Right renal pelvis (tissue), 4 donors: ENCODE results near the gene MAML3. TPM values are rescaled to one million over a fixed set of nuclear protein-coding genes. Genes with fewer than 3 reads are reported as not detected.

Experiments used
- DNase-seq, 4 donors: peaks; one replicate each; pipeline ENCODE4 v3.0.0-alpha.2; 2013; ENCODE audit warnings: low read depth in 4 of 4, low spot score in 3 of 4, missing footprints in 1 of 4
- polyA plus RNA-seq, 4 donors: library from polyadenylated mRNA; unstranded; fragments of 120-200 nt; gene quantifications; one replicate each; pipeline ENCODE4 v1.2.1, GENCODE V29; 2013; ENCODE audit not compliant: insufficient read length in 4 of 4

MAML3 gene
- polyA plus RNA-seq, 4 donors, result 17.4 to 19.8 (median 17.9) TPM

GRCh38 chr4:139886798-139887197 lies 267.2 kb downstream of the MAML3 start:
- no peak for DNase-seq

GRCh38 chr4:139884438-139884837 lies 269.5 kb downstream of the MAML3 start:
- no peak for DNase-seq

GRCh38 chr4:139880841-139881240 lies 273.1 kb downstream of the MAML3 start:
- no peak for DNase-seq

GRCh38 chr4:139878050-139878449 lies 275.9 kb downstream of the MAML3 start:
- no peak for DNase-seq

- no peak for DNase-seq
These were observed 277.5 kb downstream of the MAML3 start for GRCh38 chr4:139876337-139876941.

GRCh38 chr4:139875411-139875825 lies 278.6 kb downstream of the MAML3 start:
- DNase-seq, result no peak

- DNase-seq, result no peak
These were observed 280.7 kb downstream of the MAML3 start for GRCh38 chr4:139873111-139873860.

GRCh38 chr4:139872274-139872673 lies 281.7 kb downstream of the MAML3 start:
- DNase-seq, result no peak

- DNase-seq, result no peak
These were observed 284.2 kb downstream of the MAML3 start for GRCh38 chr4:139869810-139870209.

- DNase-seq, result no peak
These were observed 287.6 kb downstream of the MAML3 start for GRCh38 chr4:139866276-139866962.

GRCh38 chr4:139865537-139865936 lies 288.4 kb downstream of the MAML3 start:
- no peak for DNase-seq

- DNase-seq, result no peak
These were observed 290.5 kb downstream of the MAML3 start for GRCh38 chr4:139863531-139863930.

- DNase-seq, result no peak
These were observed 292.5 kb downstream of the MAML3 start for GRCh38 chr4:139861471-139861870.

GRCh38 chr4:139860435-139861024 lies 293.5 kb downstream of the MAML3 start:
- no peak for DNase-seq

- DNase-seq, result no peak
These were observed 294.1 kb downstream of the MAML3 start for GRCh38 chr4:139859876-139860275.

GRCh38 chr4:139858436-139859205 lies 295.4 kb downstream of the MAML3 start:
- no peak for DNase-seq

- no peak for DNase-seq
These were observed 296.0 kb downstream of the MAML3 start for GRCh38 chr4:139857977-139858376.

- no peak for DNase-seq
These were observed 297.0 kb downstream of the MAML3 start for GRCh38 chr4:139857021-139857420.

GRCh38 chr4:139854668-139855403 lies 299.1 kb downstream of the MAML3 start:
- DNase-seq, result no peak

- no peak for DNase-seq
These were observed 300.7 kb downstream of the MAML3 start for GRCh38 chr4:139853309-139853708.
